OCI-LY1 (cell line): ENCODE measurements around the gene EBF4.

ENCODE experiments used
- EZH2 ChIP-seq: fragments of 200-600 bp; sonication (generic), shearing (Covaris generic); IDR thresholded peaks from 2 replicates; pipeline ENCODE4 v1.8.0; 2017; ENCODE audit warnings: borderline replicate concordance, mixed run types, mild to moderate bottlenecking, antibody characterized with exemption, low read length, moderate library complexity, mixed read lengths
- TF ChIP-seq, protein P1 (sequence below): fragments of 200-600 bp; sonication (generic), shearing (Covaris generic); IDR thresholded peaks from 2 replicates; pipeline ENCODE4 v1.5.1; 2017; ENCODE audit warnings: mild to moderate bottlenecking, antibody characterized with exemption, low read length, moderate library complexity, mixed read lengths

- no peak for TF ChIP-seq EZH2
- TF ChIP-seq, protein P1, sequence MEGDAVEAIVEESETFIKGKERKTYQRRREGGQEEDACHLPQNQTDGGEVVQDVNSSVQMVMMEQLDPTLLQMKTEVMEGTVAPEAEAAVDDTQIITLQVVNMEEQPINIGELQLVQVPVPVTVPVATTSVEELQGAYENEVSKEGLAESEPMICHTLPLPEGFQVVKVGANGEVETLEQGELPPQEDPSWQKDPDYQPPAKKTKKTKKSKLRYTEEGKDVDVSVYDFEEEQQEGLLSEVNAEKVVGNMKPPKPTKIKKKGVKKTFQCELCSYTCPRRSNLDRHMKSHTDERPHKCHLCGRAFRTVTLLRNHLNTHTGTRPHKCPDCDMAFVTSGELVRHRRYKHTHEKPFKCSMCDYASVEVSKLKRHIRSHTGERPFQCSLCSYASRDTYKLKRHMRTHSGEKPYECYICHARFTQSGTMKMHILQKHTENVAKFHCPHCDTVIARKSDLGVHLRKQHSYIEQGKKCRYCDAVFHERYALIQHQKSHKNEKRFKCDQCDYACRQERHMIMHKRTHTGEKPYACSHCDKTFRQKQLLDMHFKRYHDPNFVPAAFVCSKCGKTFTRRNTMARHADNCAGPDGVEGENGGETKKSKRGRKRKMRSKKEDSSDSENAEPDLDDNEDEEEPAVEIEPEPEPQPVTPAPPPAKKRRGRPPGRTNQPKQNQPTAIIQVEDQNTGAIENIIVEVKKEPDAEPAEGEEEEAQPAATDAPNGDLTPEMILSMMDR = no peak
Measured at GRCh38 chr20:2729251-2729713, 36.7 kb downstream of the EBF4 start.
